ENCODE data around the gene NELL2. TPM values are rescaled to one million over a fixed set of nuclear protein-coding genes. Genes with fewer than 3 reads are reported as not detected.

NELL2 gene
- total RNA-seq, 1 experiment from 2014 or later: 32.7 TPM

DNA sequence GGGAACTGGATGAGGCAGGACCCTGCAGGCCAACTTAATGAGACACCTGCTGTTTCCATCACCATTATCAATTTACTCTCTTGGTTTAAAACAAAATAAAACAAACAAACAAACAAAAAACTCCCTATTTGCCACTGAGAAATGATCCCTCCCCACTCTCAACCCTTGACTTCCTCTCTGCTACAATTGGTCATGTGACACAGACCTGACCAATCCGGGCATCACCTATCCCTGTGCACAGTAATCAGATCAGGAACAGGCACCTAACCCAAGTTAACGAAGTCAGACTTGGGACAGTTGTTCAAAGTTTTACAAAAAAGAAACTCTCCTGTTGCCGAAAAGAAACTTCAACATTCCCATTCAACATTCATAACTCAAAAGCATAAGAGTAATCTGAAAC is 58.4 kb downstream of the NELL2 start:
- no peaks in the 10 kb centered on the region for H3K27me3 Mint-ChIP-seq (ENCODE audit: low read depth)
- Histone ChIP-seq H2AFZ (ENCODE audit: low read length) (no peak overlapping the region), H3K56ac (ENCODE audit: insufficient read length, low read depth, low read length) (no peak overlapping the region), H3K23ac (ENCODE audit: insufficient read length, low read depth, low read length) (no peak overlapping the region), H3K4ac (ENCODE audit: low read depth, low read length) (no peak overlapping the region), H2BK15ac (ENCODE audit: low read depth, low read length) (no peak overlapping the region), H3K27me3 (ENCODE audit: insufficient read depth, low read length) (no peaks in the 10 kb centered on the region), H3T11ph (ENCODE audit: low read length) (no peak overlapping the region), H2AK5ac (ENCODE audit: insufficient read length, low read length) (no peak overlapping the region), H3K9me3 (ENCODE audit: control insufficient read depth, low read depth, low read length) (no peaks in the 10 kb centered on the region), H3K4me2 (ENCODE audit: insufficient read depth, insufficient read length, low read length) (no peak overlapping the region), H3K23me2 (ENCODE audit: insufficient read length, low read depth, low read length, poor library complexity, severe bottlenecking) (no peaks in the 10 kb centered on the region), H4K5ac (ENCODE audit: insufficient read length, low read depth, low read length) (no peak overlapping the region), H2BK5ac (ENCODE audit: insufficient read length, low read length) (no peak overlapping the region), H2BK120ac (ENCODE audit: low read depth, low read length, poor library complexity, severe bottlenecking) (no peak overlapping the region), H3K4me1 (ENCODE audit: insufficient read depth, low read length) (no peaks in the 10 kb centered on the region), H3K18ac (ENCODE audit: insufficient read length, low read depth, low read length) (no peak overlapping the region), H2BK12ac (ENCODE audit: insufficient read length, low read depth, low read length) (no peak overlapping the region), H3K14ac (ENCODE audit: insufficient read depth, low read length) (no peak overlapping the region), H3K79me1 (ENCODE audit: insufficient read depth, low read depth, low read length, poor library complexity, severe bottlenecking) (no peaks in the 10 kb centered on the region), H4K91ac (ENCODE audit: insufficient read length, low read depth, low read length) (no peak overlapping the region), H3K9ac (ENCODE audit: extremely low read depth, insufficient read length, low read length) (no peak overlapping the region), H3K79me2 (ENCODE audit: insufficient read depth, low read length) (no peaks in the 10 kb centered on the region), H4K8ac (replicated peaks; ENCODE audit: insufficient read length, low read depth, low read length) (no peak overlapping the region), H4K20me1 (ENCODE audit: control insufficient read depth, insufficient read depth, insufficient read length) (no peaks in the 10 kb centered on the region), H2BK20ac (ENCODE audit: low read depth, low read length, poor library complexity, severe bottlenecking) (no peak overlapping the region), H3K27ac (ENCODE audit: insufficient read length, low read depth, low read length) (no peak overlapping the region)
- no CpG with 5 or more reads among the region's 3 CpGs for WGBS (ENCODE audit: extremely low coverage, insufficient read length, low lambda C conversion rate)
- H3K36me3 Mint-ChIP-seq (ENCODE audit: insufficient read depth in 1 of 3, low read depth in 3 of 3): no peaks in the 10 kb centered on the region
- TF ChIP-seq, protein P1, sequence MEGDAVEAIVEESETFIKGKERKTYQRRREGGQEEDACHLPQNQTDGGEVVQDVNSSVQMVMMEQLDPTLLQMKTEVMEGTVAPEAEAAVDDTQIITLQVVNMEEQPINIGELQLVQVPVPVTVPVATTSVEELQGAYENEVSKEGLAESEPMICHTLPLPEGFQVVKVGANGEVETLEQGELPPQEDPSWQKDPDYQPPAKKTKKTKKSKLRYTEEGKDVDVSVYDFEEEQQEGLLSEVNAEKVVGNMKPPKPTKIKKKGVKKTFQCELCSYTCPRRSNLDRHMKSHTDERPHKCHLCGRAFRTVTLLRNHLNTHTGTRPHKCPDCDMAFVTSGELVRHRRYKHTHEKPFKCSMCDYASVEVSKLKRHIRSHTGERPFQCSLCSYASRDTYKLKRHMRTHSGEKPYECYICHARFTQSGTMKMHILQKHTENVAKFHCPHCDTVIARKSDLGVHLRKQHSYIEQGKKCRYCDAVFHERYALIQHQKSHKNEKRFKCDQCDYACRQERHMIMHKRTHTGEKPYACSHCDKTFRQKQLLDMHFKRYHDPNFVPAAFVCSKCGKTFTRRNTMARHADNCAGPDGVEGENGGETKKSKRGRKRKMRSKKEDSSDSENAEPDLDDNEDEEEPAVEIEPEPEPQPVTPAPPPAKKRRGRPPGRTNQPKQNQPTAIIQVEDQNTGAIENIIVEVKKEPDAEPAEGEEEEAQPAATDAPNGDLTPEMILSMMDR (conservative IDR thresholded peaks at IDR 0.05): no peak
- H3K9me3 Mint-ChIP-seq: no peaks in the 10 kb centered on the region
- no peak overlapping the region for H3K27ac Mint-ChIP-seq
- peaks cover 5 to 11% of the 10 kb centered on the region in 2 experiments for H3K4me1 Mint-ChIP-seq
- DNase-seq: no peak
- H3K4me3 Mint-ChIP-seq: no peak overlapping the region

Measured in H9 (cell line).